Measurements from ENCODE around the gene PDCD5.
A peak's percentile ranks its signal among the peaks of the same experiment; 100 is the strongest.
"Not testable (repeated sequence)": the region's sequence is repeated elsewhere in the genome, so short reads cannot be mapped to it uniquely, and the experiment has no call there.

Gene PDCD5, protein sequence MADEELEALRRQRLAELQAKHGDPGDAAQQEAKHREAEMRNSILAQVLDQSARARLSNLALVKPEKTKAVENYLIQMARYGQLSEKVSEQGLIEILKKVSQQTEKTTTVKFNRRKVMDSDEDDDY

DNA sequence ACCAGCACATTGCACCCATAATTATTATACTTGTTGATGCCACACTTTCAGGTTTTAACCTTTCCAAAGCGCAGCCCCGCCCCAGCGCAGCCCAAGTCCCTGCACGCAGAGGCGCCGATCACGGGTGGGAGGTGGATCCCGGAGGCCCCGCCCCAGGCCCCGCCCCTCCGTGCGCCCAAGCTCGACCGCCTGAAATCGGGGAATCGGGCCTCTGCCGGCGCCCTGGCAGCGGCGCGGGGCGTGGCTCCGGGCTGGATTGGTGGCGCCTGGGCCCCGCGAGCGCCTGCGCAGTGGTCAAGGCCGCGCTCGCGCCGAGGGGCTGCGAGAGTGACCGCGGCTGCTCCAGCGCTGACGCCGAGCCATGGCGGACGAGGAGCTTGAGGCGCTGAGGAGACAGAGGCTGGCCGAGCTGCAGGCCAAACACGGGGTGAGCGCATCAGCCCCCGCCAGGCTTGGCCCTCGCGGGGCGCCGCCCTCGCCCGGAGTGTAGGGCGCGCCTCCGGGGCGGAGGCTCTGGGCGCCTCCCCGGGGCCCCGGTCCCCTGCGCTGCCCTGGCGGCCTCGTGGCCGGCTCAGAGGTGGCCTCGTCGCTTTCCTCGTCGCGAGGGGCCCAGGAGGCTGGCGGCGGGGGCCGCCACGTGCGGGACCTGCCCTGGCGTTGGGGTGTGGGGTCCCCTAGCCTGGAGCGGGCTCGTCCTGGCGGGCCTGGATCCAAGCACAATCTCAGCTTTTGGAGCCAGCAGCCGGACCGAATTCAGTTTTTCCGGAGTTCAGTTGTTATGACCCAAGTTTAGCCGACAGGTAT lies at the start of gene PDCD5:
TSS of gene PDCD5 (plus strand) at position 290 of the 804 bp plus-strand sequence. CDS start at position 362, 72 bp downstream.
- peak; percentile 57 for DNase-seq (ENCODE audit: low read depth, low spot score)

DNA sequence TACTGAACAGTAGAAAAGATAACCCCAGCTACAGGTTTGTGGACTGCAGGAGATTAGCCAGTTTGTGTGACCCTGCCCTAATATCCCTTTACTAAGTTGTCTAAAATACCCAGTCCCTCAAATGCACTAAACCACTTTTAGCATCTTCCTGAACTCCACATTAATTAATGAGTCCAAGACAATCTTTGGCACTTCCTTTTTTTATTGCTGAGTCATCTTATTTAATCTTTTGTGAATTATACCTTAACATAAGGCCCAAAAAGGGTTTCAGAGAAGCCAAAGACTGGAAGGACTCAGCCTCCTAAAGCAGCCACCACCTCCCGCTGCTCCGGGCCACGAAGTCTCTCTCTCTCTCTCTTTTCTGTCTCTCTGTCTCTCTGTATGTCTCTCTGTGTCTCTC lies 48.8 kb upstream of the PDCD5 start:
- DNase-seq (ENCODE audit: low read depth, low spot score) = no peak

DNA sequence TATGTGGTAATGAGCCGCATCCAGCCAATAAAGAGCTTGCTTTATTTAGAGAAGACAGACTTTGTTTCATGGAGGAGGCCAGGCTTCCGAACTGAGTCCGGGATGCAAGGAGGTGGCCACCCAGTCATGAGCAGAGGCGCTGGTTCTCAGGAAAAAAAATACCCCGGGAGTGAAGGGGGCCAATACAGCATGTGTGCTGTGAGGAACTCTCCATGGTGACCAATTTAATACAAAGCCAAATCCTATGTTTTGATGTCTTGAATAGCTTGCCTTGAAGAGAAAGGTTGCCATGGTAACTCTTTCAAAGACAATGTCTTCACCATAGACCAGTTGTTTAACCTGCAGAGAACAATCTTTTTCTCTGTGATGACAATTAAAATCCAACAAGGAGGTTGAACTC lies 43.4 kb upstream of the PDCD5 start:
- no peak for DNase-seq (ENCODE audit: low read depth, low spot score)

DNA sequence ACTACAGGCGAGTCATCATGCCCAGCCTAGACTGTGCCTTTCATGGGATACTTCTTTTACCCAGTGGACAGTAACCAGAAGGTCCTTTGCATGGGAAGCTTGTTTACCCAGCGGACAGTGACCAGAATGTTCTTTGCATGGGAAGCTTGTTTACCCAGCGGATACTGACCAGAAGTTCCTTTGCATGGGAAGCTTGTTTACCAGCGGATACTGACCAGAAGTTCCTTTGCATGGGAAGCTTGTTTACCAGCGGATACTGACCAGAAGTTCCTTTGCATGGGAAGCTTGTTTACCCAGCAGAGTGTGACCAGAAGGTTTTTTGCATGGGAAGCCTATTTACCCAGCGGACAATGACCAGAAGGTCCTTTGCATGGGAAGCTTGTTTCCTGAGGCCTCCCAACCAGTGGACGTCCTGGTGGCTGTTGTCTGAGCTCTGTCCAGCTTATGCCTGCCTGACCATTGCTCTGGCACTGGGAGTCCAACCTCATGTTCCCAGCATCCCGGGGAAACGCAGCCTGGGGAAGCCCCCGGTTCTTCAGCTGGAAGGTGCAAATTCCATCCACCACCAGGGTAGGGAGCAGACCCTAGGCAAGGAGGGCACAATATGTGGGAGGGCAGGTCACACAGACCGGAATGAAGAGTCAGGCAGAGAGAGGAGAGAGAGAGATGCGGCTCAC lies 41.6 kb upstream of the PDCD5 start:
- no peak for DNase-seq (ENCODE audit: low read depth, low spot score)

DNA sequence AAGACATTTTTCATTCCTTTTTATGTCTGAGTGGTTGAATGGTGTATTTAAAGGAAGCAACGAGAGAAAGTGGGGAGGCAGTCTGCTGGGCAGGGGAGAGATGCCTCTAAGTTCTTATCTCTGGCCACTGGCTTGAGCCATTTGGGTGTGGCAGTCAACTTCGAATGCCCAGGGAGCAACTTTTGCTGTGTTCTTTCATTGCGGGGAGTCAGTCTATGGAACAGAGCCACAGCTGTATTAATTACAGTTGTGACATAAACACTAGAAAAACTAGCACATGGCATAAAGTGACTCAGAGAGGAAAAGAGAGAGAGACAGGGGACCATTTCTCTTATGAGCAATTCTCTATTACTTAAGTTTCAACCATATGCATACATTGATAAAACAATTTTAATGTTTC lies 40.4 kb upstream of the PDCD5 start:
- no peak for DNase-seq (ENCODE audit: low read depth, low spot score)

DNA sequence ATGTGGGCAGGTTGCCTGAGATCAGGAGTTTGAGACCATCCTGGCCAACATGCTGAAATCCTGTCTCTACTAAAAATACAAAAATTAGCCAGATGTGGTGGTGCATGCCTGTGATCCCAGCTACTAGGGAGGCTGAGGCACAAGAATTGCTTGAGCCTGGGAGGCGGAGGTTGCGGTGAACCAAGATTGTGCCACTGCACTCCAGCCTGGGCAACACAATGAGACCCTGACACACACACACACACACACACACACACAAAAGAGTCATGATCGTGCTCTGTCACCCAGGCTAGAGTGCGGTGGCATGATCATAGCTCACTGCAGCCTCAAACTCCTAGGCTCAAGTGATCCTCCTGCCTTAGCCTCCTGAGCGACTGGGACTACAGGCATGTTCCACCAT lies 39.6 kb upstream of the PDCD5 start:
- not testable (repeated sequence) for DNase-seq (ENCODE audit: low read depth, low spot score)

DNA sequence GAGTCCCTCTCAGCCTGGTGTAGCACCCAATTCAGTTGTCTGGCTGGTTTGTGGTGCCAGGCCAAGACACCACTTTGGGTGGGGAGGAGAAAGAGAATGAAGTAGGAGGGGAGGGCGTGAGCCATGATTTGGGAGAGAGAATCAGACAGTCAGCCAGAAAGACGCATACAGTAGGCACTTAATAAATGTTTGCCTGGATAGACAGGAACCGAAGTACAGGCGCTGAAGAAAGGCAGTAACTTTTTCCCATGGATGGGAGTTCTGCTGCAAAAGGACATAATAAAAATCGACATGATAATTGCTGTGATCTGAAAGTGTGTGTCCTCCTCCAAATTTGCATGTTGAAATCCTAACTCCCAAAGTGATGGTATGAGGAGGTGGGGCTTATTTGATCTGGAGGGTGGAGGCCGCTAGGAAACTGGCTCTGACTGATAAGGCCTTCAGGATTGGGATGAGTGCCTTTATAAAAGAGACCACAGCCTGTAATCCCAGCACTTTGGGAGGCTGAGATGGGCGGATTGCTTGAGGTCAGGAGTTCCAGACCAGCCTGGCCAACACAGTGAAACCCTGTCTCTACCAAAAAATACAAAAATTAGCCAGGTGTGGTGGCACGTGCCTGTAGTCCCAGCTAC lies 38.4 kb upstream of the PDCD5 start:
- no peak for DNase-seq (ENCODE audit: low read depth, low spot score)

DNA sequence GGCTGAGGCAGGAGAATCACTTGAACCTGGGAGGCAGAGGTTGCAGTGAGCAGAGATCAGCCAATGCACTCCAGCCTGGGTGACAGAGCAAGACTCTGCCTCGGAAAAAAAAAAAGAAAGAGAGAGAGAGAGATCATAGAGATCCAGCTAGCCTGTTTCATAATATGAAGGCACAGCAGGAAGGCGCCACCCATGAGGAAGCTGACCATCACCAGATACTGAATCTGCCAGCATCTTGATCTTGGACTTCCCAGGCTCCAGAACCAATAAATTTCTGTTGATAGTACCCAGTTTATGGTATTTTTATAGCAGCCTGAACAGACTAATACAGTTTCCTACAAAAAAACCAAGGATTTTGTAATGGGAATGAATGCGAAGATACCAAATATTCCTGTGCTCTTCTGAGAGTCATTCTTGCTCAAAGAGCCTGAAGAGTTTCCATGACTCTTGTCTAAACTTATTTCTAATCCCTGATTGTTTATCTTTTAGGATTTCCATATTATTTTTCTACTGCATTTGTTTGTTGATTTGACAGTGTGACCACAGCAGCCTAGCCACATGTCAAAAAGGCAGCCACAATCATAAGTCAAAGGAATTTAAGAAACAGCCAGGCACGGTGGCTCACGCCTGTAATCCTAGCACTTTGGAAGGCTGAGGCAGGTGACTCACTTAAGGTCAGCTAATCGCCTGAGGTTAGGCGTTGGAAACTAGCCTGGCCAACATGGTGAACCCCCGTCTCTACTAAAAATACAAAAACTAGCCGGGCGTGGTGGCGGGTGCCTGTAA lies 37.7 kb upstream of the PDCD5 start:
- DNase-seq (ENCODE audit: low read depth, low spot score) = no peak

DNA sequence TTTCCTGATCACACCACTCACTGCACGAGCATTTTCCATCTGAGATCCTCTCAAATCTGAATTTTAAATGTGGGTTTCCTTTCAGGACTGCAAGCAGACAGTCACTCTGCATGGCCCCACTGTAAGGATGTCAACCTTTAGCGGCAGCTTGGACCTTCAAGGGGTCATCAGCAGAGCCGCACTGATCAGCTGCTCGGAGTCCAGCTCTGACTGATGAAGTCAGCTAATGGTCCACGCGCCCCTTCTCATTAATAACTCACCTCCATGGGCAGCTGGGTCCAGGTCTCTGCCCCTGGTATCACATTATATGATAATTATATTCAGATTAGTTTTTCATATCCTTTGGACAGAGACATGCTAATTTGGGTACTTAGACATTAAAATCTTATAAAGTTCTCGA lies 36.1 kb upstream of the PDCD5 start:
- no peak for DNase-seq (ENCODE audit: low read depth, low spot score)

DNA sequence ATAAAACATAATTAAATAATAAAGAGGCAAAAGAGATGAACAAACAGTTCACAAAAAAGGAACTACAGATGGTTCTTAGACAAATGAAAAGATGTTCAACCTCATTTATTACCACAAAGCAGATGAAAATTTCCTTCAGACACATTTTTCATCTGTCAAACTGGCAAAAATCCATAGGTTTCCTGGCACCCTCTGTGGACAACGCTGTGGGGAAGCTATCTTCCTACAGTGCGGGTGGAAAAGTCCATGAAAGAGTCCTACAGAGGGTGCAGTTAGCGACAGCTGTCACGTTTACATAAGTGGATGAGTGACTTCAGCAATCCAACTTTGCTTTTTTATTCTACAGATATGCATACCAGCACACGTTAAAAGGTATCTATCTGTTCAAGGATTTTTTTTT lies 30.3 kb upstream of the PDCD5 start:
- DNase-seq (ENCODE audit: low read depth, low spot score) = no peak

DNA sequence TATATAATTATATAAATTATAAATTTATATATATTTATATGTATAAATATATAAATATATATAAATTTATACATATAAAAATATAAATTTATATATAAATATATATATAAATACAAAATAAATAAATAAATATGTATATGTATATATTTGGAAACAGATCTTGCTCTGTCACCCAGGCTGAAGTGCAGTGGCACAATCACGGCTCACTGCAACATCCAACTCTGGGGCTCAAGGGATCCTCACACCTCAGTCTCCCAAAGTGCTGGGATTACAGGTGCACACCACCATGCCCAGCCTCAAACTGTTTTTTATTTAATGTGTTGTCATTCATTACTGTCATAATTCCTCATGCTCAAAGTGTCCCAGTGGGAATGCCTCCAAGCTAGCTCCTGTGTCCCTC lies 25.2 kb upstream of the PDCD5 start:
- DNase-seq (ENCODE audit: low read depth, low spot score) = no peak

DNA sequence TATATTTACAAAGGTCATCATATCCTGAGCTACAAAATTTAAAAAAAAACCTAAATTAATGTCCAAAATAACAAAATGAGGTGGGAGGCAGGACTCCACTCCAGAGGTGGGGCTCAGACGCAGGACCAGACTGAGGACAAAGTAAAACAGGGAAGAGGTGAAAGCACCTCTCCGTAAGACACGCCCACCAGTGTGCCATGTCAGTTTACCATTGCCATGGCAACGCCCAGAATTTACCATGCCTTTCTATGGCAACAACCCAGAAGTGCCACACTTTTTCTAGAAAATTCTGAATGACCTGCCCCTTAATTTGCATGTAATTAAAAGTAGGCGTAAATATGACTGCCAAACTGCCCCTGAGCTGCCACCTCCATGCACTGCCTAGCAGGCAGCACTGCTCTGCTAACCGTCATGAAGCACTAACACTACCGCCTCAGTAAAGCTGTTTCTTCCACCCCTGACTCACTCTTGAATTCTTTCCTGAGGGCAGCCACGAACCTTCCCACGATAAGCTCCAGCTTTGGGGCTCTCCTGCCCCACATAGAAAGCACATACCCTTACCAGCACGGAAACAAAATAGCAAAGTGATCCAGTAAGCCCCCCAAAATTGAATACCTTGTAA lies 22.3 kb upstream of the PDCD5 start:
- DNase-seq (ENCODE audit: low read depth, low spot score) = no peak

DNA sequence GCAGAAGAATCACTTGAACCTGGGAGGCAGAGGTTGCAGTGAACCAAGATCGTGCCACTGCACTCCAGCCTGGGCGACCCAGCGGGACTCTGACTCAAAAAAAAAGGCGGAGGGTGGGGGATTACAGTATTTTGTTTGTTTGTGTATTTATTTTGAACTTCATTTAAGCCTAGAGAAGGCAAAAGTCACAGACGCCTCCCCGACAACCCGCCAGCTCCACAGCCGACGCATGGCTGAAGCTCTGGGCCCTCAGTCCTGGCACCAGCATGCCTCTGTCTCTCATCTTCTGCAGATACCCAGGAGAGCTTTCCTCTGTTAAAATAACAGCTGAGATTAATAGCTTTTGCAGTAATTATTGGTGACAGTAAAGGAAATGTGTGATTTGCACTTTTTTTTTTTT lies 17.2 kb upstream of the PDCD5 start:
- DNase-seq (ENCODE audit: low read depth, low spot score) = no peak

DNA sequence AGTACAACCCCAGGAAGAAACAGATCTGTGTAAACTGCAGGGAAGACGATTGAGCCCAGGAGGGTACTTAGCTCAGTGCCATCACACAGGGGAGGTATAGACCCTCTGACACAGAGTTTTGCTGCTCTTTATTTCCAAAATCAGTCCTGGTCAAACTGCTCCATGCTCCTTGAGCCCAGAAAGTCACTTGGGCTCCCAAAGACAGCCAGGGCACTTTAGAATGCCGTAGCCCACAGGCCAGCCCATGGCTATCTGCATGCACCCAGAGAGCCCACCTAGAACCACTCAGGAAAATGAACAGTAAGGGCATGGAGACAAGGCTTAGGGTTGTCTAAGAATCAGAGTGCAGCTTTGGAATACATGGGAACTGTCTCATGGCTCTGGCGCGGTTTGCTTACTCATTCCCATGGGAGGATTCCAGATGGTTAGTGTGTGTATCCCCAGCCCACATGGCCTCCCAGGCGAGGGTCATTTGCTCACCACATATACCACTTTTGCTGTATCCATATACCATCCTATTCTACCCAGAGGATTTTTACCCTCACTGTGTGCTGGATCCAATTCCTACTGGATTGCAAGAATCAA lies 14.7 kb upstream of the PDCD5 start:
- no peak for DNase-seq (ENCODE audit: low read depth, low spot score)

DNA sequence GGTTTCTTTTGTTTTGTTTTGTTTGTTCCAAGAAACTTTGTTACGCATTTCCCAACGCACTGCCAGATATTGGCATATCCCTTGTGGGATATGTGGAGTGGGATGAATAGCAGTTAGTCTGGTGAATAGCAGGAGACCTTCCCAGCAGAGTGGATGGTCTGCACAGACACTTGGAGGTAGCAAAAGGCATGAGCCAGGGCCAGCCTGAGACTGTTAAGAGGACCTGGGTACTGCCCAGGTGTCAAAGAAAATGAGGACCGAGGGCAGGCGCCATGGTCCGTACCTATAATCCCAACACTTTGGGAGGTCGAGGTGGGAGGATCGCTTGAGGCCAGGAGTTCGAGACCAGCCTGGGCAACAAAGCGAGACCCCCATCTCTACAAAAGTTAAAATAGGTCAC lies 13.5 kb upstream of the PDCD5 start:
- no peak for DNase-seq (ENCODE audit: low read depth, low spot score)

DNA sequence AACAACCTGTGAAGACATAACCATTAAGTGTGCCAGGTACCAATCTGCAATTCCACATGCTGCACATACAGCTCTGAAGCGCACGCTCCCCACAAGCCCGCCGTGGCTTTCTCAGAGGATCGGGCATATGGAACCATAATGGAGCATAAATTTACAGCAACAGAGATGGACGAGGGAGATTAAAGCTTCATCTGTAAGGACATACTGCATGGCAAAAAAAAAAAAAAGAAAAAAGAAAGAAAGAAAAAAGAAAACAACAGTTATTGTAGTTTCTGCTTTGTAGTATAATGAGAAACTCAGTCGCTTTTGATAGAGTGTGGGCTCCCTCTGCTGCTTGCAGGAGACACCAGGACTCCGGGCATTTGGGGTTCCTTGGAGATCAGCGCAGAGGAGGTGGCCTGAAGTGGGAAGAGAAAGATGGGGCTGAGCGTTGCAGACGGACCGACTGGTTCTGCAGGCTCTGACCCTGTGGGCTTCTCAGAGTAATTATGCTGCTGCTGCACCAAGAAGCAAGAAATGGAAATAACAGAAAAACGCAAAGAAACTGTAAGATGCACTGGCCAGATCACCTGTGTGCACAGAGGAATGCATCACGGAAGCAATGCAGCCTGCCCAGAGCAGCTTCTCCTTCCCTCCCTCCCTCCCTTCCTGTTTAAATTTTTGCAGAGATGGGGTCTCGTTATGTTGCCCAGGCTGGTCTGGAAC lies 10.8 kb upstream of the PDCD5 start:
- peak; percentile 15 for DNase-seq (ENCODE audit: low read depth, low spot score)

DNA sequence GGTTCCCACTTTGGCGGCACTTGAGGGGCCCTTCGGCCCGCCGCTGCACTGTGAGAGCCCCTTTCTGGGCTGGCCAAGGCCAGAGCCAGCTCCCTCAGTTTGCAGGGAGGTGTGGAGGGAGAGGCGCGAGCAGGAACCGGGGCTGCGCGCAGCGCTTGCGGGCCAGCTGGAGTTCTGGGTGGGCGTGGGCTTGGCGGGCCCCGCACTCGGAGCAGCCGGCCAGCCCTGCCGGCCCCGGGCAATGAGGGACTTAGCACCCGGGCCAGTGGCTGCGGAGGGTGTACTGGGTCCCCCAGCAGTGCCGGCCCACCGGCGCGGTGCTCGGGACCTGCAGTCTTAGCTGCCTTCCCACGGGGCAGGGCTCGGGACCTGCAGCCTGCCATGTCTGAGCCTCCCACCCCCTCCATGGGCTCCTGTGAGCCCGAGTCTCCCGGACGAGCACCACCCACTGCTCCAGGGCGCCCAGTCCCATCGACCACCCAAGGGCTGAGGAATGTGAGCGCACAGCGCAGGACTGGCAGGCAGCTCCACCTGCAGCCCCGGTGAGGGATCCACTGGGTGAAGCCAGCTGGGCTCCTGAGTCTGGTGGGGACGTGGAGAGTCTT lies 9.4 kb upstream of the PDCD5 start:
- not testable (repeated sequence) for DNase-seq (ENCODE audit: low read depth, low spot score)

DNA sequence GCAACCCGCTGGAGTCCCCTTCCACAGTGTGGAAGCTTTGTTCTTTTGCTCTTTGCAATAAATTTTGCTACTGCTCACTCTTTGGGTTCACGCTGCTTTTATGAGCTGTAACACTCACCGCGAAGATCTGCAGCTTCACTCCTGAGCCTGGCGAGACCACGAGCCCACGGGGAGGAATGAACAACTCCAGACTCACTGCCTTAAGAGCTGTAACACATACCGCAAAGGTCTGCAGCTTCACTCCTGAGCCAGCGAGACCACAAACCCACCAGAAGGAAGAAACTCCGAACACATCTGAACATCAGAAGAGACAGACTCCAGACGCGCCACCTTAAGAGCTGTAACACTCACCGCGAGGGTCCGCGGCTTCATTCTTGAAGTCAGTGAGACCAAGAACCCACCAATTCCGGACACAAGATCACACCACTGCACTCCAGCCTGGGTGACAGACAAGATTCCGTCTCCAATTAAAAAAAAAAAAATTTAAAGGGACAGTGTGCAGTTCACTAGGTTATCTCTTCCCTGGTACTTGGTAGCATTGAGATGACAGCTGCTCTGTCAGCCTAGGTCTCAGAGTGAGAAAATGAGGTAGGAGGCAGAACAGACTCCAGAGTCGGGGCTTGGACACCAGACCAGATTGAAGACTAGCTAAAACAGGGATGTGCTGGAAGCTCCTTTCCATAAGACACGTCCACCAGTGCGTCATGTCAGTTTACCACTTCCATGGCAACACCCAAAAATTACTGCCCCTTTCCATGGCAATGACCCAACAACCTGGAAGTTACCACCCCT lies 8.1 kb upstream of the PDCD5 start:
- not testable (repeated sequence) for DNase-seq (ENCODE audit: low read depth, low spot score)

DNA sequence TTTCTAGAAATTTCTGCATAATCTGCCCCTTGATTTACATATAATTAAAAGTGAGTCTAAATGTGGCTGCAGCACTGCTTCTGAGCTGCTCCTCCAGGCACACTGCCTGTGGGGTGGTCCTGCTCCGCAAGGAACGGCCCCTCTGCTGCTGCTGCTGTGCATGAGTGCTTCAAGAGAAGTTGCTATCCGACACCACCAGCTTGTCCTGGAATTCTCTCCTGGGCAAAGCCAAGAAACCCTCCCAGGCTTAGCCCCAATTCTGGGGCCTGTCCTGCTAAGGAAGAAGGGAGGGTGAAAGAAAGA lies 7.5 kb upstream of the PDCD5 start:
- DNase-seq (ENCODE audit: low read depth, low spot score) = no peak
